ENCODE results near the gene ATXN2L.
"Not testable (repeated sequence)": the region's sequence is repeated elsewhere in the genome, so short reads cannot be mapped to it uniquely, and the experiment has no call there.

ATXN2L gene

GRCh38 chr16:28822520-28823290, at the start of gene ATXN2L:
TSS of gene ATXN2L (plus strand) at chr16:28822999. CDS start at chr16:28823260, 261 bp downstream.
- Mint-ChIP-seq H3K9me3 (no peaks in the 10 kb centered on the region), H3K27ac (peak within 1 kb of the TSS; percentile 100), H3K27me3 (no peaks in the 10 kb centered on the region), H3K36me3 (ENCODE audit: low read depth) (peaks cover 68% of the 10 kb centered on the region), H3K4me3 (peak within 1 kb of the TSS; percentile 98), H3K4me1 (ENCODE audit: low read depth) (peaks cover 53% of the 10 kb centered on the region)
- peak; percentile 97 for DNase-seq

GRCh38 chr16:28781697-28782096, 41.1 kb upstream of the ATXN2L start:
- H3K27me3 Mint-ChIP-seq; H3K27ac Mint-ChIP-seq; DNase-seq; H3K4me1 Mint-ChIP-seq (ENCODE audit: low read depth); H3K36me3 Mint-ChIP-seq (ENCODE audit: low read depth); H3K9me3 Mint-ChIP-seq; H3K4me3 Mint-ChIP-seq: not testable (repeated sequence)

- not testable (repeated sequence) for H3K27ac Mint-ChIP-seq; H3K36me3 Mint-ChIP-seq (ENCODE audit: low read depth); H3K4me3 Mint-ChIP-seq; H3K9me3 Mint-ChIP-seq; DNase-seq; H3K27me3 Mint-ChIP-seq; H3K4me1 Mint-ChIP-seq (ENCODE audit: low read depth)
Measured at GRCh38 chr16:28782357-28782756, 40.4 kb upstream of the ATXN2L start.

GRCh38 chr16:28802235-28803019, 20.4 kb upstream of the ATXN2L start:
- H3K36me3 Mint-ChIP-seq (ENCODE audit: low read depth); H3K9me3 Mint-ChIP-seq; H3K27me3 Mint-ChIP-seq; H3K4me1 Mint-ChIP-seq (ENCODE audit: low read depth); H3K27ac Mint-ChIP-seq: not testable (repeated sequence)
- peak; percentile 65 for DNase-seq
- peak overlapping the region; percentile 15 for H3K4me3 Mint-ChIP-seq

- not testable (repeated sequence) for H3K27ac Mint-ChIP-seq; H3K9me3 Mint-ChIP-seq; H3K36me3 Mint-ChIP-seq (ENCODE audit: low read depth); H3K27me3 Mint-ChIP-seq; DNase-seq; H3K4me3 Mint-ChIP-seq; H3K4me1 Mint-ChIP-seq (ENCODE audit: low read depth)
Measured at GRCh38 chr16:28807445-28808120, 15.2 kb upstream of the ATXN2L start.

GRCh38 chr16:28820016-28820415, 2.8 kb upstream of the ATXN2L start:
- Mint-ChIP-seq H3K36me3 (ENCODE audit: low read depth) (peaks cover 45% of the 10 kb centered on the region), H3K4me1 (ENCODE audit: low read depth) (peaks cover 27% of the 10 kb centered on the region), H3K27me3 (no peaks in the 10 kb centered on the region), H3K9me3 (no peaks in the 10 kb centered on the region), H3K4me3 (no peak overlapping the region), H3K27ac (peak overlapping the region; percentile 69)
- DNase-seq: no peak

- H3K4me3 Mint-ChIP-seq, DNase-seq, H3K9me3 Mint-ChIP-seq, H3K27me3 Mint-ChIP-seq: not testable (repeated sequence)
- H3K27ac Mint-ChIP-seq: peak overlapping the region; percentile 95
- H3K36me3 Mint-ChIP-seq (ENCODE audit: low read depth): peaks cover 50% of the 10 kb centered on the region
- H3K4me1 Mint-ChIP-seq (ENCODE audit: low read depth): peaks cover 33% of the 10 kb centered on the region
Measured at GRCh38 chr16:28820546-28820945, 2.3 kb upstream of the ATXN2L start.

- H3K9me3 Mint-ChIP-seq: no peaks in the 10 kb centered on the region
Measured at GRCh38 chr16:28821874-28822519, 802 bp upstream of the ATXN2L start.

GRCh38 chr16:28823291-28823872, 583 bp downstream of the ATXN2L start:
- Mint-ChIP-seq H3K36me3 (ENCODE audit: low read depth) (peaks cover 75% of the 10 kb centered on the region), H3K9me3 (no peaks in the 10 kb centered on the region), H3K4me1 (ENCODE audit: low read depth) (peaks cover 55% of the 10 kb centered on the region), H3K4me3 (peak overlapping the region; percentile 98), H3K27me3 (no peaks in the 10 kb centered on the region), H3K27ac (peak overlapping the region; percentile 100)
- no peak for DNase-seq

More at GRCh38 chr16:28821874-28822519, 802 bp upstream of the ATXN2L start:
- peak overlapping the region; percentile 90 for H3K4me3 Mint-ChIP-seq
- no peak for DNase-seq
- H3K4me1 Mint-ChIP-seq (ENCODE audit: low read depth): peaks cover 47% of the 10 kb centered on the region
- peaks cover 61% of the 10 kb centered on the region for H3K36me3 Mint-ChIP-seq (ENCODE audit: low read depth)
- peak overlapping the region; percentile 95 for H3K27ac Mint-ChIP-seq
- H3K27me3 Mint-ChIP-seq: no peaks in the 10 kb centered on the region

- DNase-seq: peak; percentile 97
- peaks cover 79% of the 10 kb centered on the region for H3K36me3 Mint-ChIP-seq (ENCODE audit: low read depth)
- H3K4me1 Mint-ChIP-seq (ENCODE audit: low read depth): peaks cover 57% of the 10 kb centered on the region
- H3K4me3 Mint-ChIP-seq: peak overlapping the region; percentile 98
- no peaks in the 10 kb centered on the region for H3K27me3 Mint-ChIP-seq
- peak overlapping the region; percentile 100 for H3K27ac Mint-ChIP-seq
- H3K9me3 Mint-ChIP-seq: no peaks in the 10 kb centered on the region
Measured at GRCh38 chr16:28823873-28824716, 1.3 kb downstream of the ATXN2L start.

GRCh38 chr16:28824717-28824973, 1.8 kb downstream of the ATXN2L start:
- H3K9me3 Mint-ChIP-seq: no peaks in the 10 kb centered on the region
- H3K27me3 Mint-ChIP-seq: no peaks in the 10 kb centered on the region
- H3K4me3 Mint-ChIP-seq: peak overlapping the region; percentile 98
- DNase-seq: no peak
- peaks cover 61% of the 10 kb centered on the region for H3K4me1 Mint-ChIP-seq (ENCODE audit: low read depth)
- peaks cover 81% of the 10 kb centered on the region for H3K36me3 Mint-ChIP-seq (ENCODE audit: low read depth)
- H3K27ac Mint-ChIP-seq: peak overlapping the region; percentile 100

GRCh38 chr16:28826141-28826540, 3.3 kb downstream of the ATXN2L start:
- Mint-ChIP-seq H3K9me3 (no peaks in the 10 kb centered on the region), H3K27ac (peak overlapping the region; percentile 100), H3K4me1 (ENCODE audit: low read depth) (peaks cover 53% of the 10 kb centered on the region), H3K4me3 (peak overlapping the region; percentile 98), H3K36me3 (ENCODE audit: low read depth) (peaks cover 81% of the 10 kb centered on the region), H3K27me3 (no peaks in the 10 kb centered on the region)
- no peak for DNase-seq

- Mint-ChIP-seq H3K4me1 (ENCODE audit: low read depth) (peaks cover 42% of the 10 kb centered on the region), H3K36me3 (ENCODE audit: low read depth) (peaks cover 100% of the 10 kb centered on the region), H3K4me3 (no peak overlapping the region), H3K27ac (peak overlapping the region; percentile 66), H3K27me3 (no peaks in the 10 kb centered on the region), H3K9me3 (no peaks in the 10 kb centered on the region)
- no peak for DNase-seq
Measured at GRCh38 chr16:28829747-28830146, 6.9 kb downstream of the ATXN2L start.
